Activated T-cell treated with anti-CD3 and anti-CD28 coated beads, Interleukin-2, amount 50 U/mL, for 1 hour (primary cell): ENCODE results near the gene ADAM12.
"Not testable (repeated sequence)": the region's sequence is repeated elsewhere in the genome, so short reads cannot be mapped to it uniquely, and the experiment has no call there.

Experiments used
- DNase-seq: peaks from one replicate; pipeline ENCODE4 v3.0.0-alpha.2; 2020

ADAM12 gene

DNA sequence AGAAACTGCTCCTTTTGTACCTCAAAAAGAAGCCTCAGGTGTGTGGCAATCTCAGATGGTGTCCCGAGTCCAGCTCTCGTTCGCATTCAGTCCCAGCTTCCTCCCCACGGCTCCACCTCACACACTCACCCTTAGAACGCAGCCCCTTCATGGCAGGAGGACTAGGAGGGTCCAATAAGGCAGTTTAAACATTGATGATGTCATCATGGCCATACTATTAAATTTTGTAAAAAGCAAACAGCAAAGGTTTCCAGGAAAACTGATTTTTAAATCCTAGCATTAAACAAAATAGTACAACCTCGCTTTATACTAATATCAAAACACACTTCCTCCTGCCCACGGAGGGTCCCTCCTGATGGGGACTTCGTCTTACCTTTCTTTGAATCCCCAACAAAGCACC lies 133.0 kb downstream of the ADAM12 start:
- DNase-seq = no peak

DNA sequence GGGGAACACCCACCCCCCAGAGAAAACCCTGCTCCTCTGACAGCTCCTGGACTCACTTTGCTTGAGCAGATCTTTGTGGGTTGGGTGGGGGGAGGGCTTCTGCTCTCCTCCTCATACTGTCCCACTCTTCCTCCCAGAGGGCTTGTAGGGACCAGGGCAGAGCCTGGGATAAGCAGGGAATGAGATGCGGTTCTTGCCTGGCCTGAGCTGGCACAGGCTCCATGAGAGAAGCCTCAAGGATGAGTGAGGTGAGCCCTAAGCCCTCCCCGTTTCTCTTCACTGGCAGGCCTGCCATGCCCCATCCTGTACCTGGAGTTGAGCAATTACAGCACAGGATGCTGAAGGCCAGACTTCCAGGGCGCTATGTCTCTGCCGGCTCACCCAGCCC lies 134.7 kb downstream of the ADAM12 start:
- no peak for DNase-seq

DNA sequence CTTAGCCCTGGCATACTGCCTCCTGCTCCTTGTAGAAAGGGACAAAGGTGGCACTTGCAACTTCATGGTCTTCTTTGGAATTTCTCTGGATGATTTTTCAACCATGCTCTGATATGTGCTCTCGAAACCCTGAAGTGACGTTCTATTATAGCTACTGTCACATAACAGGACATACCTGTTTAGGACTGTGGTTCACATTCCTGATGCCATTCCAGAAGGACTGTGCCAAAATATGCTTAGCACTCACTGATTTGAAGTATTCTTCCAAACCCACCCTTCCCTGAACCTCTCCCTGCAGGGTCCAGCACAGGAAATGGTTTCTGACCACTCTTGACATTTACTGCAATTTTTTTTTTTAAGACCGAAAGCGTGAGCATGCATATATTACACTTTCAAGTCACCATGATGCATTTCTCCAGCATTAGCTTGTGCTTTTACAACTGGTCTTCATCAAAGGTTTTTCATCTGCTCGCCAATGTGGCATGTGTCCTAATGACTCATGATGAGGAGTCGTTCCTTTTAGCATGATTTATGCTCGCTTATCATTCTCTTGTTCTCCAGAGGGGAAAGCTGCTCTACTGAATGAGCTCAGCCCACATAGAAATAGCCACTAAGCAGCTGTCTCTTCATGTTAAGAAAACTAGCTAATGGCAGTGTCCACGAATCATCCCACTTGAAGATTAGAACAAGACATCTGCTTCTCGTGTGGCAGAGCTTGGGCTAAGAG lies 135.2 kb downstream of the ADAM12 start:
- no peak for DNase-seq

DNA sequence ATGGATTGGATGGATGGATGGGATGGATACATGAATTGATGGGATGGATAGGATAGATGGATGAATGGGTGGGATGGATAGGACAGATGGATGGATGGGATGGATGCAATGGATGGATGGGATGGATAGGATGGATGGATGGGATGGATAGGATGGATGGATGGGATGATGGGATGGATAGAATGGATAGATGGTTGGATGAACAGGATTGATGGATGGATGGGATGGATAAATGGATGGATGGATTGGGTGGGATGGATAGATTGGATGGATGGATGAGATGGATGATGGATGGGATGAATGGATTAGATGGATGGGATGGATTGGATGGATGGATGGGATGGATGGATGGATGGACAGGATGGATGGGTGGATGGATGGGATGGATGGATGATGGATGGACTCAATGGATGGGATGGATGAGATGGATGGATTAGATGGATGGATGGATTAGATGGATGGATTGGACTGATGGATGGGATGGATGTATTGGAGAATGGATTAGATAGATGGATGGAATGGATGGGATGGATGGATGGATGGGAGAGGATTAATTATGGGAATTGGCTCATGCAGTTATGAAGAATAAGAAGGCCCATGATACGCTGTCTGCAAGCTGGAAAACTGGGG lies 136.4 kb downstream of the ADAM12 start:
- no peak for DNase-seq

DNA sequence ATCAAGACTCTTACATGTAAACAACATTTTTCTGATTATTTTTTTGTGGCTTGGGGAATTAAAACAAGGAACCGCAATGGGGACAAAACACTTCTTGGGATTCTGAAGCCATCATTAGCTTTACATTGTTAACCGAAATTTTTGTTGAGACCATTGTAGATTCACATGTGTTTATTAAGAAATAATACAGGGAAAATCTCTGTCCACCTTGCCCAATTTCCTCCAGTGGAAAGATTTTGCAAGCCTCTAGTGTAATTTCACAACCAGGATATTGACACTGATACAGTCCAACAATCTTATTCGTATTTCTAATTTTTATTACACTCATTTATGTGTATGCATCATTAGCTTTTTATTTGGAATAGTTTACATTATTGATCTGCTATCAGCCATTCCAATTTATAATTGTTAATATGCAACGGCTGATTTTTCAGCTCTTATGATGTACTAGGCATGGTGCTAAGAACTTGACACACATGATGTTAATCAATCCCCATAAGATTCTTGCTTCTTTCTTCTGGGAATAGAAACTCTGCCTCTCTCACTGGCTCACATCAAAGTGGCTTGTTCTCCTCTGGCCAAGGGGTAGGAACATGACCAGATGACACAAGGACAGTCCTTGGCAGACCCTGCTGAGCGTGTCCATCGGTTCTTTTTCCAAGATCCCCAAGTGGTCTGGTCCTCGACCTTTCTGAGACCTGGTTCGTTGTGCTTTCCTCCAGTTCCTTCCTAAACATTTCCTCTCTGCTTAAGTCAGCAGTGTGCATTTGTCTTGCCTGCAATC lies 137.6 kb downstream of the ADAM12 start:
- no peak for DNase-seq

DNA sequence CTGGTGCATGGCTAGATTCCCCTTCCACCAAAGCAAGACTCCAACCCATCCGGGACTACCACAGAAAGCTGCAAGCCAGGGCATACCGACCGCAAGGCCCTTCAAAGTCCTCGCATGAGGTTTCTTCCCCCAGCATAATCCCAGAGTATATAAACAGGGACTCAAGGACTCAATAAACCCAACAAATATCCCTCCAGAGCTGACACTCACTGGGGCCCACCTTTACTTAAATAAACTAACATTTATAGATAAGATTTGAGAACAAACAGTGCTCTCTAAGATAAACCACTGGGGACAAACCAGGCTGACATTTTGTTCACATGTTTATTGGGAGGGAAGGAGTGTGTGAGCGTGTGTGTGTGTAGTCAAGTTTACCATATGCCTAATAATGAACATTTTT lies 138.2 kb downstream of the ADAM12 start:
- DNase-seq = no peak

DNA sequence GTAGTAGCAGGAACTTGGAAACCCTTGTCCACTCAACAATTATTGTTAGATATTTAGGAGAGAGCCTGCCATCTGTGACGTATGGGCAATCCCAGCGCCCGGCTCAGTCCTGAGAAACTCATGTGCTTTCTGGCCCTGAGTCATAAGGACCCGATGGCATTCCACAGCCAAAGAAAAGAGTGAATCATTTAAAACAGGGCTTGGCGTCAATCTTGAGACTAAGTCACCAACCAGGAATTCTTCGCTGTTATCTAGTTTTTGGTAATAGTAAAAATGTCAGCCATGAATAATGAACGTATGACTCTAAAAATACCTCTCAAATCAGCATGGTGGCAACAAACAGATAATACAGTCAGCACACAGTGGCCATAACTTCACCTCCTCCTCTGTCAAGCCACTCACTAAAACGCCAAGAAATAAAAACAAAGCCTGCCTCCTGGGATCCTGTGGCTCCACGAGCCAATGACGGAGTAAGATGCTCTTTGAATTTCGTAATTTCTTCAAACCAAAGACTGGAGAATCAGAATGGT lies 140.8 kb downstream of the ADAM12 start:
- no peak for DNase-seq

DNA sequence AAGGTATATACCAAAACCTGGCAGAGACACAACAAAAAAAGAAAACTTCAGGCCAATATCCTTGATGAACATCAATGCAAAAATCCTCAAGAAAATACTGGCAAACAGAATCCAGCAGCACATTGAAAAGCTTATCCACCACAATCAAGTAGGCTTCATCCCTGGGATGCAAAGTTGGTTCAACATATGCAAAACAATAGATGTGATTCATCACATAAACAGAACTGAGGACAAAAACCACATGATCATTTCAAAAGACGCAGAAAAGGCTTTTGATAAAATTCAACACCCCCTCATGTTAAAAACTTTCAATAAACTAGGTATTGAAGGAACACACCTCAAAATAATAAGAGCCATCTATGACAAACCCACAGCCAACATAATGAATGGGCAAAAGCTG lies 141.9 kb downstream of the ADAM12 start:
- not testable (repeated sequence) for DNase-seq

DNA sequence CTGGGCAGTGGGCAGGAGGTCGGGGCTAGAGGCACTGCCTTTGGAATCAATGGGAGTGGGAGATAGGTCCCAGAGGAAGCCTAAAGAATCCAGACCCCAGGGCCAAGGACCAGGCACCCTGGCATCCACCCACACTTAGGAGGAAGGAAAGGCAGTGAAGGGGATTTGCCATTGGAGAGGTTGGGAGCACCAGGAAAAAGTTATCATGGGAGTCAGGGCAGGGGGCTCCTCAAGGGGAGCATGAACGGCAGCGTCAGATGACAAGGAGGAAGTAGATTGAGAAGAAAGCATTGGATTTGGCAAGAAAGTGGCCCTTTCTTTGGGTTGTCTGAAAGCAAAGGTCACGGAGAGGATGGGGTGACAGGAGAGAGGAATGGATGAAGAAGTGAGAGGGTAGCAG lies 142.8 kb downstream of the ADAM12 start:
- DNase-seq = no peak

DNA sequence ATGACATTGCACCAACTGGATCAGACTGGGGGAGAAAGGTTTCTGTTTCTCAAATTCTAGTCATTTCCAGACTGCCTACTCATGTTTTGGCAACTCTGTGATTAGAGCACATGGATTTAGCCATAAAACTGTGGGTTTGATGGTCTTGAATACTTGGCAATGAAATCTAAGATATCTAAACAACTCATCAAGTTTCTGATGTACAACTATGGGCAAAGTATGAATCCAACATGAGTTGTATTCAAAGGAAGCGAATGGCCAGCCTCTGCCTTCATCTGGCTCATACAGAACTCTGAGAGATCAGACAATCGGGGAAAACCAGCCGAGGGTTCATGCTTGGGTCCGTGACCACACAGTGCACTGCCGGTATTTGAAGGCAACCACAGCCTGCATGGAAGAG lies 144.3 kb downstream of the ADAM12 start:
- no peak for DNase-seq

DNA sequence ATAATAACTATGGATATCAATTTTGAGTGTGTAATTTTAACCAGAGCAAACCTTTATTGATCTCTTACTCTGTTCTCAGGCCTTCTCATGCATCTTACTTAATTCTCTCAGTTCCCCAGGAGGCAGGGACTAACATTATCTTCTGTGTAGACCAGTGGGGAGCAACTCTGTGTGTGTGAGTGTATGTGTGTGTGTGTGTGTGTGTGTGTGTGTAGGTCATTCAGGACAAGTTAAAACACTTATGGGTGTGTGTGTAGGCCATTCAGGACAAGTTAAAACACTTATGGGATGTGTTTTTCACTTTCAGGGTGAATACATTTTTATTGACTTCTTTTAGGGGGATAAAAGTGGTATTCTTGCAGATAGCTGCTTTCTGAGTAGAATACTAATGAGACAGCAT lies 145.0 kb downstream of the ADAM12 start:
- DNase-seq = no peak

DNA sequence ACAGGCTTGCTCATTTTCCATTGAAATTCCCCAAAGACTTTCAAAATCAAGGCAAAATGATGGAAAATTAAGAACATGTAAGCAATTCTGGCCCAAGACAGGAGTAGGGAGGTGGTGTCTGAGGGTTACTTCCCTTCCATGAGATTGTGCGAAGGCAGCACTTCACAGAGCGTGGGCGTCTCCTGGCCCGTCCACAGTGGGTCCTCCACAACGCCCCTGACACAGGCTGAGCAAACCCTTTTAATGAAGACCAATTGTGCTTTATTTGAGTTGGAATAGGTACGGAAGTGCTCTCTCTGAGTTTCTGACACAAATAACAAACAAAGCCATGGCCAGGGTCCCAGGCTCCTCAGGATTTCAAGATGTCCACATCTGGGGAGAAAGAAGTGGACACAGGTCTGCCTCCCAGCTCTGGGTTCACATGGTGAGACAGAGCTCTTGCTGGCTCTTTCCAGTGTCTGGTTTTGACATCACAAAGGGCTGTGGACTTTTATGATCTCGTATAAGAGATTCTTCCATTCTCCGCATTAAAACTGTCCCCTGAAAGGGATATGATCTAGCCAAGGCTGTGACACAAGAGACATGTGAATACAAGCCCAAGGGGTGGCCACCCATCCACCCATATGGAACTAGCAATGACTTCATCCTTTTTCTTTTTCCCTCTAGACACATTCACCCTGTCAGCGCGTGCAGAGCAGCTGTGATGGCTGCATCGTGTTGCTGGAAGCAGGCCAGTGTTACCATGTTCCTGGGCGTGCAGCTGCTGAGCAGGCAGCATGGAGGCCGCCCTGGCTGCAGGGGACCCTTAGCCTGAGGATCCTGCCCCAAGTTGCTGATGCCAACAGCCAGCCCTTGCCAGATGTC lies 145.6 kb downstream of the ADAM12 start:
- DNase-seq = no peak

DNA sequence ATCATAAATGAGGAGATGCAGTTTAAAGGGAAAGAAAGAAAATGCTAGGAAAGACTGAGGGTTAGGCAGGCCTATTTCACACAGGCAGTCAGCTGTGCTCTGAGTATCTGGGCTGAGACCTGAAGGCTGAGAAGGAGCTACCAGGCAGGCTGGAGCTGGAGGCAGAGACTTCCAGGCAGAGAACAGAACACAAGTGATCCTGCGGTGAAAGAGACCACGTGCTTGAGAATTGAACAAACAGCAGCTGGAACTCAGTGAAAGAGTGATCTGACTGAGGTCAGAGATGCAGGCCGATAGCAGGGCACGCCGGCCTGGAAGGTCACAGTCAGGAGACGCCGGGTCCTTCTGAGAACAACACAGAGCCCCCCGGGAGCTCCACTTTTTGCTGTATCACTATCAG lies 147.8 kb downstream of the ADAM12 start:
- DNase-seq = no peak

DNA sequence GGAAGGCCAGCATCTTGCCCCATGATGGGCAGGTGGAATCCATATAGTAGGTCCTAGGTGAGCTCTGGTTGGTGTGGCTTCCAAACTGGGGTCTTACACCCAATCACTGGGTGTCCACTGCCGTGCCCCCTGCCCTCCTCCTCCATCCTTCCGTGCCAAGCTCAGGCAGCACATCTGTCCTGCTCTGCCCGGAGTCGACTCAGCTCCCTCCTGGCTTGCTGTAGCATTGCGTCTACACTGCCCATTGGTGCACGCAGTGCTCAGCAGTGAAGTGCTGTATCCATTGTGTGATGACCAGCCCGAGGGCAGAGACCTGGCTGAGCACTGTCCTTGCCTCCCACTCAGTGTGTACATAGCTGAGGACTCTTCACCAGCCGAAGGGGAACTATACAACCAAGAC lies 148.4 kb downstream of the ADAM12 start:
- no peak for DNase-seq

DNA sequence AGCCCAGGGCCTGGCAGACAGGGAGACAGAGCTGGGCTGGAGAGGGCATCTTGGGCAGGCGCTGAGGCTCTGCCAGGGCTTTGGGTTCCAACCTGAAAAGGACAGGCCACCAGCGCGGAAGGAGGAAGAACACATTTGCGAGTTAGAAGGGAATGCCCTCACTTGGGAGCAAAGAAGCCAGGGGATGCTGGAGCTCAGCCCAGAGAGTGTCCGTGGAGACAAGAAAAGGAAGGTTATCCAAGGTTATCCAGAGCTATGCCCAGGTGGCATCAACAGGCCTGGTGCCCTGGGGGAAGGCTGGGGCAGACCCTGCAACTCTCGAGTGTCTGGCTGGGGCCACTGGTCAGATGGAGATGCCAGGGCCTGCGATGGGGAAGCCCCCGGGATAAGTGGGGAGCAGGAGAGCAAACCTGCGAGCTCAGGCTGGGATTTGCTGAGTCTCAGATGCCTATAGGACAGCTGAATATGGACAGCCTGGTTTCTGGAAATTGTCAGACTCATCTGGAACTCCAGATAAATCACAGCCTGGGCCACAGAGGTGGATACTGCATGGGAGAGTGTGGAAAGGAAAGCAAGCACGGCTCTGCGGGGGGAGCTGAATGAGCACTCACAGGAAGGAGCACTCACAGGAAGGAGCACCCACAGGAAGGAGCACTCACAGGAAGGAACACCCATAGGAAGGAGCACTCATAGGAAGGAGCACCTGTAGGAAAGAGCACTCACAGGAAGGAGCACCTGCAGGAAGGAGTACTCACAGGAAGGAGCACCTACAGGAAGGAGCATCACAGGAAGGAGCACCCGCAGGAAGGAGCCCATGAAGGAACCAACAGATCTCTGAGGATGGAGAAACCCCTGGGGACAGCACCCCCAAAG lies 152.1 kb downstream of the ADAM12 start:
- no peak for DNase-seq

DNA sequence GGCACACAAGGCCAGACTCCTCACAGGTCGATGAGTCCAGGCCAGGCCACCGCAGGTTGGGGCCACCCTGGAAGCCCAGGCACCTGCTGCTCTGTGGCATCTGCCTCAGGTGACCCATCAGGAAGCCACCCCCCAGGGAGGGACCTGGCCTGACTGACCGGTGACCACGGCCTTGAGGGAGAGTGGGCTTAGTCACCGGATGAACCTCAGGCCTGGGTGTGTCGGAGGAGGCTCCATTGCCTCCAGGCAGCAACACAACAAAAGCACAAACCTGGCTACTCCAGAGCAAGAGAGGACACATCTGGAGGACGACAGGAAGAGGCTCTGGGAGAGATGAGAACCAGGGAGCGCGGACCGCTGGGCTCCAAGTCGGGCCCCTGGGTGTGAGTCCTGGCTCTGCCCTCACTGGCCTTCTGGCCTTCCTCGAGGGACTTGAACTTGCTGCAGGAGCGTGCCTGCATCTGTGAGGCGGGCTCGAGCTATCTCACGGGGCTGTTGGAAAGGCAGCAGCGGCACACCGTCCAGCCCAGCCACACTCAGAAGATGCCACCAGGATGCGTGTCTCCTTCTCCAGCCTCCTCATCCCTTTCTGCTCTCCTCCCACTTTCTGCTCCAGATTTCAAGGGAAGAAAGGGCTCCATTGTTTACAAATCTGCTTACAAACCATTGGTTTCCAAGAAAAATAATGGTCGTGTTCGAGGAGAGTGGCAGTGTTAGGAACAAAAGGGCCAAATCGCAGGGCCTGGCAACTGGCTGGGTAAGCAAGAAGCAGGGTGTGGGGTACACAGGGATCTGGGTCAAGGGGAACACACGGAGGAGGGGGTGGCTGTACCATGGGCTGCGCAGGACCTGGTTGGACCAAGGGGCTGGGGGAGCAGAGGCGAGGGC lies 152.9 kb downstream of the ADAM12 start:
- no peak for DNase-seq

DNA sequence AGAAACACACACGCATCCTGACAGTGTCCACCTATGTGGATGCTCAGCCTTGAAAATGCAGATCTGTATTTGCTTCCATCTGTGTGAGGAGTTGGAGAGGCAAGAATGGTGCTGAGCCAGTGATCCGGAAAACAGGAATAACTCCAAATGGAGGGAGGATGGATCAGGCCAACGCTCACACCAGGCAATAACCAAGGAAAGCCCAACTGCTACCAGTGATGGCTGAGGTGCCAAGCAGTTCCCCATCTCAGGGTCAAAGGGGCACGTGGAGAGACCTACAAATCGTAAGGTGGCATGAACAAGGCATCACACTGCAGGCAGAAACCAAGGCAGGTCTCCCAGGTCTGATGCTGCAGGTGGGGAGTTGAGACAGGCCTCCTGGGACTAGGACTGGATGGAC lies 153.6 kb downstream of the ADAM12 start:
- no peak for DNase-seq

DNA sequence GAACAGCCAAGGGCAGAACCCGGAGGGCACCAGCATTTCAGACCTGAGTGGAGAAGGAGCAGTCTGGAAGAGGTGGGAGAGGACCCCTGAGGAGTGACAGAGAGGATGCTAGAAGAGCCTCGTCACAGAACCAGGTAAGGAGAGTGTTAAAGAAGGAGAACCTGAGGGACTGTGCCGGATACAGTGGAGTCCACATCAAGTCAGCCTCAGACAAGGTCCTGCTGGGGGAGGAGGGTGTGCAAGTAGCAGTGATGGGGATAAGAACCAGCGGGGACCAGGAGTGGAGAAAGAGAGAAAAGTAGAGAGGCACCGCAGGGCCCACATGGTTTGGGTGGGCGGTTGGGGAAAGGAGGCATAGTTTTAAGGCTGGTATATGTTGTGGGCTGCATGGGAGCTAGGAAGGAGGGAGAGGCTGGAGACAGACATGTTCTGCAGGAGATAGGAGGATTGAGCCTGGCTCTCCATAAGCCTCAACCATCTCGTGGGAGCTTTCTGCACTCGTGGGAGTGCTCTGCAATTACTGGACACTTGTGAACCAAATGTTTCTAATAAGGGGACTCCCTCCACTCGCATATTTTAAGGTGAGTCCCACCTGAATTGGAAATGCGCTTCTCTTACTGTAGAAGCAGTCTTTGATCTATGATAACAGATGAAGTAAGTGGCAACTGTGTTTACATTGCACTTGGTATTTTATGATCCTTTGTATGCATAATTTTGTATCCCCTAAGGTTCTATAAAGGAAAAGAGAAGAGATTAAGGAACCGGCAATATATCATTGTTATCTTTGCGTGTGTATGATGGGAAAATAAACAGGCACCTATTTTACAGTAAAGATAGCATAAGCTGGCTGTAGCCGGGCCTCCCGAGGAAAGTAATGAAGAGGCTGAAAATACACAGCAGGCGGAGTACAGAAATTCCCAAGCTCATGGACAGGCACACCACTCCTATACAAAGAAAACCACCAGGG lies 154.8 kb downstream of the ADAM12 start:
- no peak for DNase-seq

DNA sequence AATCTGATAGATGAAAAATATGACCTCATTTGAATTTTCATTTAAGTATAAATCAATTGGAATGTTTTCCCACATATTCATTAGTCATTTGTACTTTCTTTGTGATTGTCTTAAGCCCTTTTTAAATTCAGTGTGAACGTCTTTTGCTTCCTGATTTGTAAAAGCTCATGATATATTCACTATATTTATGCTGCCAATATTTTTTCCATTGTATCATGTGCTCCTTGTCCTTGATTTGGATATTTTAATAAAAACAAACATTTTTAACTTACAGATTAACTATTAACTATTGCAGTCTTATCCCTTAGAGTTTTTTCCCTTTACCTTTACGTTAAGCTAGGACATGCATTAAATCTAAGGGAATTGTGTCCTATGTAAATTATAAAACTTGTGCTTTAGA lies 157.7 kb downstream of the ADAM12 start:
- no peak for DNase-seq

DNA sequence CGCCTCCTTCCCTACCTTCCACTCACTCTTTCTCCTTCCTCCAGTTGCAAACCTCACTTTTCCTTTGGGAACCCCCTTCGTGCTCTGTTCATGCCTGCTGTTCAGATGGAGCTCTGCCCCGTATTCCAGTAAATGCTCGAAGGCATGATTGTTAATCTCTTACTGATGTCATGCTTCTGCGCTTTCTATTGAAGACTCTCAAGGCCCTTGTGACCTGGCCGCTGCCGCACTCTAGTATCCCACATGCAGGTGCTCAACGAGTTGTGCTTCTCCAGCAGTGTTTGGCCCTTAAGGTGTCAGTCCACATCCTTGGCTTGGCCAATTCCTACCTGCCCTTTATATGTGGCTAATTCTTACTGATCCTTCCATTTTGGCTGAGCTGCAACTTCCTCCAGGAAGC lies 158.6 kb downstream of the ADAM12 start:
- DNase-seq = no peak
